SK-N-SH treated with all-trans-retinoic acid at 6 μM for 48 hours (cell line): ENCODE measurements around the gene NKAIN1.

Experiments used
- ATAC-seq: fragments of 200-7000 bp; cut with Tn5 transposase; 3 replicates; pipeline ENCODE4 v1.9.1; 2020; ENCODE audit warnings: mild to moderate bottlenecking, moderate library complexity
- ARNTL ChIP-seq: fragments of 450-650 bp; formaldehyde crosslinking; IDR thresholded peaks from 2 replicates; pipeline ENCODE4 v1.5.0; 2020; ENCODE audit warnings: low read depth, mild to moderate bottlenecking, moderate library complexity, borderline replicate concordance
- BACH2 ChIP-seq: fragments of 250-450 bp; sonication (Bioruptor Pico); IDR thresholded peaks from 2 replicates; pipeline ENCODE4 v1.9.0; 2021; ENCODE audit warnings: mild to moderate bottlenecking, borderline replicate concordance
- CSDC2 ChIP-seq: fragments of 250-450 bp; sonication (Bioruptor Pico); IDR thresholded peaks from 2 replicates; pipeline ENCODE4 v1.5.0; 2020; ENCODE audit warnings: mild to moderate bottlenecking, moderate library complexity
- ESRRG ChIP-seq: fragments of 250-450 bp; sonication (Bioruptor Pico); IDR thresholded peaks from 2 replicates; pipeline ENCODE4 v1.6.1; 2021; ENCODE audit warnings: mild to moderate bottlenecking
- ISL1 ChIP-seq: fragments of 250-450 bp; sonication (Bioruptor Pico); IDR thresholded peaks from 2 replicates; pipeline ENCODE4 v2.1.2; 2022; ENCODE audit warnings: mild to moderate bottlenecking, moderate library complexity
- OSR1 ChIP-seq: fragments of 250-450 bp; sonication (Bioruptor Pico); IDR thresholded peaks from 2 replicates; pipeline ENCODE4 v1.8.0; 2022; ENCODE audit warnings: moderate library complexity, mild to moderate bottlenecking, inconsistent platforms
- PPARA ChIP-seq: fragments of 250-450 bp; sonication (Bioruptor Pico); IDR thresholded peaks from 2 replicates; pipeline ENCODE4 v1.5.0; 2020; ENCODE audit warnings: mild to moderate bottlenecking, borderline replicate concordance
- RARB ChIP-seq: fragments of 250-450 bp; sonication (Bioruptor Pico); IDR thresholded peaks from 2 replicates; pipeline ENCODE4 v1.8.0; 2021; ENCODE audit warnings: mild to moderate bottlenecking, moderate library complexity
- SNAI2 ChIP-seq: fragments of 250-450 bp; sonication (Bioruptor Pico); IDR thresholded peaks from 2 replicates; pipeline ENCODE4 v1.5.0; 2020; ENCODE audit warnings: mild to moderate bottlenecking, moderate library complexity
- TCF4 ChIP-seq: fragments of 250-450 bp; sonication (Bioruptor Pico); IDR thresholded peaks from 2 replicates; pipeline ENCODE4 v1.8.0; 2021; ENCODE audit warnings: mild to moderate bottlenecking, moderate library complexity, borderline replicate concordance
- TOX ChIP-seq: fragments of 250-450 bp; sonication (Bioruptor Pico); IDR thresholded peaks from 2 replicates; pipeline ENCODE4 v1.8.0; 2021; ENCODE audit warnings: mild to moderate bottlenecking, moderate library complexity, borderline replicate concordance
- ZC3H10 ChIP-seq: fragments of 250-450 bp; sonication (Bioruptor Pico); IDR thresholded peaks from 2 replicates; pipeline ENCODE4 v1.5.1; 2021; ENCODE audit warnings: mild to moderate bottlenecking, moderate library complexity
- ZFP3 ChIP-seq: fragments of 250-450 bp; sonication (Bioruptor Pico); IDR thresholded peaks from 2 replicates; pipeline ENCODE4 v1.5.0; 2020; ENCODE audit warnings: mild to moderate bottlenecking, moderate library complexity
- ZFP30 ChIP-seq: fragments of 450-650 bp; formaldehyde crosslinking; IDR thresholded peaks from 2 replicates; pipeline ENCODE4 v1.5.0; 2022; ENCODE audit warnings: mild to moderate bottlenecking, moderate library complexity
- ZNF565 ChIP-seq: fragments of 450-650 bp; formaldehyde crosslinking; conservative IDR thresholded peaks from 2 replicates; pipeline ENCODE4 v1.5.0; 2020; ENCODE audit warnings: low read depth, mild to moderate bottlenecking, moderate library complexity
- ZNF70 ChIP-seq: fragments of 450-650 bp; formaldehyde crosslinking; IDR thresholded peaks from 2 replicates; pipeline ENCODE4 v1.5.0; 2020; ENCODE audit warnings: mild to moderate bottlenecking, moderate library complexity
- ZNF8 ChIP-seq: fragments of 450-650 bp; formaldehyde crosslinking; IDR thresholded peaks from 2 replicates; pipeline ENCODE4 v1.5.0; 2020; ENCODE audit warnings: mild to moderate bottlenecking, moderate library complexity
- TF ChIP-seq, protein P1 (sequence below): fragments of 250-450 bp; sonication (Bioruptor Pico); IDR thresholded peaks from 2 replicates; pipeline ENCODE4 v1.8.0; 2020; ENCODE audit warnings: mild to moderate bottlenecking, moderate library complexity, borderline replicate concordance
- TF ChIP-seq, protein P2 (sequence below): fragments of 250-450 bp; sonication (Bioruptor Pico); IDR thresholded peaks from 2 replicates; pipeline ENCODE4 v1.5.0; 2020; ENCODE audit warnings: mild to moderate bottlenecking, moderate library complexity
- TF ChIP-seq, protein P3 (sequence below): fragments of 250-450 bp; sonication (Bioruptor Pico); IDR thresholded peaks from 2 replicates; pipeline ENCODE4 v1.8.0; 2021; ENCODE audit warnings: low read depth, mild to moderate bottlenecking, moderate library complexity, borderline replicate concordance
- TF ChIP-seq, protein P4 (sequence below): fragments of 250-450 bp; sonication (Bioruptor Pico); IDR thresholded peaks from 2 replicates; pipeline ENCODE4 v1.5.1; 2020; ENCODE audit warnings: low read depth, mild to moderate bottlenecking, moderate library complexity
- TF ChIP-seq, protein P5 (sequence below): fragments of 250-450 bp; sonication (Bioruptor Pico); IDR thresholded peaks from 2 replicates; pipeline ENCODE4 v1.5.1; 2021; ENCODE audit warnings: mild to moderate bottlenecking, moderate library complexity

The NKAIN1 gene

DNA sequence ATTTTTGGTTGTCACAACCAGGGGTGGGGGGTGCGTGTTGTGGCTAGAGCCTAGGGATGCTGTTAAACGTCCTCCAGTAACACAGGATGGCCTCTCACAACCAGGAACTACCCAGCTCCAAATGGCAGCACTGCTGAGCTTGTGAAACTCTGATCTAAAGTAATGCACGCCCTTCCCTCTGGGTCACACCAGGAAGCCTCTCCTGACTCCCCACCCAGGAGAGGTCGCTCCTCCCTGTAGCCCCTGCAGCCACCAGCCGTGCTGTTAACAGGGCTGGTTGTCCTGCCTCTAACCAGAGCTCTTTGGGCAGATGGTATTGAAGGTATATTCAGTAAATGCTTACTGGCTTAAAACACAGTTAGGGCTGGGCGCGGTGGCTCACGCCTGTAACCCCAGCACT is 73.2 kb downstream of the NKAIN1 start:
- TF ChIP-seq, protein P1, sequence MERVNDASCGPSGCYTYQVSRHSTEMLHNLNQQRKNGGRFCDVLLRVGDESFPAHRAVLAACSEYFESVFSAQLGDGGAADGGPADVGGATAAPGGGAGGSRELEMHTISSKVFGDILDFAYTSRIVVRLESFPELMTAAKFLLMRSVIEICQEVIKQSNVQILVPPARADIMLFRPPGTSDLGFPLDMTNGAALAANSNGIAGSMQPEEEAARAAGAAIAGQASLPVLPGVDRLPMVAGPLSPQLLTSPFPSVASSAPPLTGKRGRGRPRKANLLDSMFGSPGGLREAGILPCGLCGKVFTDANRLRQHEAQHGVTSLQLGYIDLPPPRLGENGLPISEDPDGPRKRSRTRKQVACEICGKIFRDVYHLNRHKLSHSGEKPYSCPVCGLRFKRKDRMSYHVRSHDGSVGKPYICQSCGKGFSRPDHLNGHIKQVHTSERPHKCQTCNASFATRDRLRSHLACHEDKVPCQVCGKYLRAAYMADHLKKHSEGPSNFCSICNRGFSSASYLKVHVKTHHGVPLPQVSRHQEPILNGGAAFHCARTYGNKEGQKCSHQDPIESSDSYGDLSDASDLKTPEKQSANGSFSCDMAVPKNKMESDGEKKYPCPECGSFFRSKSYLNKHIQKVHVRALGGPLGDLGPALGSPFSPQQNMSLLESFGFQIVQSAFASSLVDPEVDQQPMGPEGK (CRISPR knock-in tag): no peak
- no peak for TF ChIP-seq ISL1 (CRISPR knock-in tag)
- no peak for TF ChIP-seq ZNF8
- TF ChIP-seq ESRRG (CRISPR knock-in tag): no peak
- no peak for TF ChIP-seq RARB
- TF ChIP-seq CSDC2 (CRISPR knock-in tag): no peak
- TF ChIP-seq ZNF70: no peak
- TF ChIP-seq TOX (CRISPR knock-in tag): no peak
- TF ChIP-seq, protein P2, sequence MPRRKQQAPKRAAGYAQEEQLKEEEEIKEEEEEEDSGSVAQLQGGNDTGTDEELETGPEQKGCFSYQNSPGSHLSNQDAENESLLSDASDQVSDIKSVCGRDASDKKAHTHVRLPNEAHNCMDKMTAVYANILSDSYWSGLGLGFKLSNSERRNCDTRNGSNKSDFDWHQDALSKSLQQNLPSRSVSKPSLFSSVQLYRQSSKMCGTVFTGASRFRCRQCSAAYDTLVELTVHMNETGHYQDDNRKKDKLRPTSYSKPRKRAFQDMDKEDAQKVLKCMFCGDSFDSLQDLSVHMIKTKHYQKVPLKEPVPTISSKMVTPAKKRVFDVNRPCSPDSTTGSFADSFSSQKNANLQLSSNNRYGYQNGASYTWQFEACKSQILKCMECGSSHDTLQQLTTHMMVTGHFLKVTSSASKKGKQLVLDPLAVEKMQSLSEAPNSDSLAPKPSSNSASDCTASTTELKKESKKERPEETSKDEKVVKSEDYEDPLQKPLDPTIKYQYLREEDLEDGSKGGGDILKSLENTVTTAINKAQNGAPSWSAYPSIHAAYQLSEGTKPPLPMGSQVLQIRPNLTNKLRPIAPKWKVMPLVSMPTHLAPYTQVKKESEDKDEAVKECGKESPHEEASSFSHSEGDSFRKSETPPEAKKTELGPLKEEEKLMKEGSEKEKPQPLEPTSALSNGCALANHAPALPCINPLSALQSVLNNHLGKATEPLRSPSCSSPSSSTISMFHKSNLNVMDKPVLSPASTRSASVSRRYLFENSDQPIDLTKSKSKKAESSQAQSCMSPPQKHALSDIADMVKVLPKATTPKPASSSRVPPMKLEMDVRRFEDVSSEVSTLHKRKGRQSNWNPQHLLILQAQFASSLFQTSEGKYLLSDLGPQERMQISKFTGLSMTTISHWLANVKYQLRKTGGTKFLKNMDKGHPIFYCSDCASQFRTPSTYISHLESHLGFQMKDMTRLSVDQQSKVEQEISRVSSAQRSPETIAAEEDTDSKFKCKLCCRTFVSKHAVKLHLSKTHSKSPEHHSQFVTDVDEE (CRISPR knock-in tag): no peak
- TF ChIP-seq TCF4 (CRISPR knock-in tag): no peak
- no peak for TF ChIP-seq ZFP3 (CRISPR knock-in tag)
- TF ChIP-seq, protein P3, sequence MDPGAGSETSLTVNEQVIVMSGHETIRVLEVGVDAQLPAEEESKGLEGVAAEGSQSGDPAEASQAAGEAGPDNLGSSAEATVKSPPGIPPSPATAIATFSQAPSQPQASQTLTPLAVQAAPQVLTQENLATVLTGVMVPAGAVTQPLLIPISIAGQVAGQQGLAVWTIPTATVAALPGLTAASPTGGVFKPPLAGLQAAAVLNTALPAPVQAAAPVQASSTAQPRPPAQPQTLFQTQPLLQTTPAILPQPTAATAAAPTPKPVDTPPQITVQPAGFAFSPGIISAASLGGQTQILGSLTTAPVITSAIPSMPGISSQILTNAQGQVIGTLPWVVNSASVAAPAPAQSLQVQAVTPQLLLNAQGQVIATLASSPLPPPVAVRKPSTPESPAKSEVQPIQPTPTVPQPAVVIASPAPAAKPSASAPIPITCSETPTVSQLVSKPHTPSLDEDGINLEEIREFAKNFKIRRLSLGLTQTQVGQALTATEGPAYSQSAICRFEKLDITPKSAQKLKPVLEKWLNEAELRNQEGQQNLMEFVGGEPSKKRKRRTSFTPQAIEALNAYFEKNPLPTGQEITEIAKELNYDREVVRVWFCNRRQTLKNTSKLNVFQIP: no peak
- no peak for TF ChIP-seq OSR1 (CRISPR knock-in tag)
- TF ChIP-seq ZNF565 (CRISPR knock-in tag): no peak
- TF ChIP-seq ZFP30: no peak
- TF ChIP-seq, protein P4, sequence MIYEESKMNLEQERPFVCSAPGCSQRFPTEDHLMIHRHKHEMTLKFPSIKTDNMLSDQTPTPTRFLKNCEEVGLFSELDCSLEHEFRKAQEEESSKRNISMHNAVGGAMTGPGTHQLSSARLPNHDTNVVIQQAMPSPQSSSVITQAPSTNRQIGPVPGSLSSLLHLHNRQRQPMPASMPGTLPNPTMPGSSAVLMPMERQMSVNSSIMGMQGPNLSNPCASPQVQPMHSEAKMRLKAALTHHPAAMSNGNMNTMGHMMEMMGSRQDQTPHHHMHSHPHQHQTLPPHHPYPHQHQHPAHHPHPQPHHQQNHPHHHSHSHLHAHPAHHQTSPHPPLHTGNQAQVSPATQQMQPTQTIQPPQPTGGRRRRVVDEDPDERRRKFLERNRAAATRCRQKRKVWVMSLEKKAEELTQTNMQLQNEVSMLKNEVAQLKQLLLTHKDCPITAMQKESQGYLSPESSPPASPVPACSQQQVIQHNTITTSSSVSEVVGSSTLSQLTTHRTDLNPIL (CRISPR knock-in tag): no peak
- no peak for TF ChIP-seq ZC3H10 (CRISPR knock-in tag)
- TF ChIP-seq, protein P5, sequence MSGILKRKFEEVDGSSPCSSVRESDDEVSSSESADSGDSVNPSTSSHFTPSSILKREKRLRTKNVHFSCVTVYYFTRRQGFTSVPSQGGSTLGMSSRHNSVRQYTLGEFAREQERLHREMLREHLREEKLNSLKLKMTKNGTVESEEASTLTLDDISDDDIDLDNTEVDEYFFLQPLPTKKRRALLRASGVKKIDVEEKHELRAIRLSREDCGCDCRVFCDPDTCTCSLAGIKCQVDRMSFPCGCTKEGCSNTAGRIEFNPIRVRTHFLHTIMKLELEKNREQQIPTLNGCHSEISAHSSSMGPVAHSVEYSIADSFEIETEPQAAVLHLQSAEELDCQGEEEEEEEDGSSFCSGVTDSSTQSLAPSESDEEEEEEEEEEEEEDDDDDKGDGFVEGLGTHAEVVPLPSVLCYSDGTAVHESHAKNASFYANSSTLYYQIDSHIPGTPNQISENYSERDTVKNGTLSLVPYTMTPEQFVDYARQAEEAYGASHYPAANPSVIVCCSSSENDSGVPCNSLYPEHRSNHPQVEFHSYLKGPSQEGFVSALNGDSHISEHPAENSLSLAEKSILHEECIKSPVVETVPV (CRISPR knock-in tag): no peak
- TF ChIP-seq SNAI2: no peak

DNA sequence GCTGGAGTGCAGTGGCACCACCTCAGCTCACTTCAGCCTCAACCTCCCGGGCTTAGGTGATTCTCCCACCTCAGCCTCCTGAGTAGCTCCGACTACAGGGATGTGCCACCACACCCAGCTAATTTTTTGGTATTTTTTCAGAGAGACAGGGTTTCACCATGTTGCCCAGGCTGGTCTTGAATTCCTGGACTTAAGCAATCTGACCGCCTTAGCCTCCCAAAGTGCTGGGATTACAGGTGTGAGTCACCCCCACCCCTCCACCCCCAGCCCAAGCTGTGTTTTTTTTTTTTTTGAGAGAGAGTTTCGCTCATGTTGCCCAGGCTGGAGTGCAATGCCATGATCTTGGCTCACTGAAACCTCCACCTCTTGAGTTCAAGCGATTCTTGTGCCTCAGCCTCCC is 75.4 kb downstream of the NKAIN1 start:
- no peak for ATAC-seq
- TF ChIP-seq CSDC2 (CRISPR knock-in tag): no peak
- no peak for TF ChIP-seq ZC3H10 (CRISPR knock-in tag)
- TF ChIP-seq RARB: no peak
- TF ChIP-seq BACH2: no peak
- TF ChIP-seq PPARA (CRISPR knock-in tag): no peak
- TF ChIP-seq ZNF565 (CRISPR knock-in tag): no peak
- no peak for TF ChIP-seq ZNF70

More for the DNA sequence above, 73.2 kb downstream of the NKAIN1 start:
- no peak for ATAC-seq

DNA sequence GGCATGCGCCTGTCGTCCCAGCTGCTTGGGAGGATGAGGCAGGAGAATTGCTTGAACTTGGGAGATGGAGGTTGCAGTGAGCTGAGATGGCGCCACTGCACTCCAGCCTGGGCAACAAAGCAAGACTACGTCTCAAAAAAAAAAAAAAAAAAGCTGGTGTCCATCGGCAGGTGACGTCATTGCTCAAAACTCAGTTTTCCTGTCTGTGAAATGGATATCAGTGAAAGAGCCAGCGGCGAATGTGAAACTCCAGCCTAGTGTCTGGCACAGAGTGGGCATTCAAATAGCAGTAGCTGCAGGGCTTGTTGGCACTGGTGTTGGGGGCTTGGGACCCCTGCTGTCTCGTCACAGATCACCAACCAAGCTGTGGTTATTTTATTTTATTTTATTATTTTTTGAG is 75.8 kb downstream of the NKAIN1 start:
- no peak for ATAC-seq
- TF ChIP-seq, protein P2 (CRISPR knock-in tag): no peak
- TF ChIP-seq ESRRG (CRISPR knock-in tag) (no peak), RARB (no peak), ARNTL (CRISPR knock-in tag) (no peak), ZNF8 (no peak), OSR1 (CRISPR knock-in tag) (no peak)
- TF ChIP-seq, protein P5 (CRISPR knock-in tag): no peak
- TF ChIP-seq, all 23 proteins: peak for 0
